HG03064 (cell line): ENCODE measurements around the gene DFFB.

Source experiments
- ATAC-seq: cut with Tn5 transposase; IDR thresholded peaks from one replicate; pipeline ENCODE4 v1.9.1; 2021; ENCODE audit warnings: low read depth; ENCODE audit not compliant: unreplicated experiment

DFFB gene

GRCh38 chr1:3894626-3895278, 37.5 kb downstream of the DFFB start:
- no peak for ATAC-seq

DNA sequence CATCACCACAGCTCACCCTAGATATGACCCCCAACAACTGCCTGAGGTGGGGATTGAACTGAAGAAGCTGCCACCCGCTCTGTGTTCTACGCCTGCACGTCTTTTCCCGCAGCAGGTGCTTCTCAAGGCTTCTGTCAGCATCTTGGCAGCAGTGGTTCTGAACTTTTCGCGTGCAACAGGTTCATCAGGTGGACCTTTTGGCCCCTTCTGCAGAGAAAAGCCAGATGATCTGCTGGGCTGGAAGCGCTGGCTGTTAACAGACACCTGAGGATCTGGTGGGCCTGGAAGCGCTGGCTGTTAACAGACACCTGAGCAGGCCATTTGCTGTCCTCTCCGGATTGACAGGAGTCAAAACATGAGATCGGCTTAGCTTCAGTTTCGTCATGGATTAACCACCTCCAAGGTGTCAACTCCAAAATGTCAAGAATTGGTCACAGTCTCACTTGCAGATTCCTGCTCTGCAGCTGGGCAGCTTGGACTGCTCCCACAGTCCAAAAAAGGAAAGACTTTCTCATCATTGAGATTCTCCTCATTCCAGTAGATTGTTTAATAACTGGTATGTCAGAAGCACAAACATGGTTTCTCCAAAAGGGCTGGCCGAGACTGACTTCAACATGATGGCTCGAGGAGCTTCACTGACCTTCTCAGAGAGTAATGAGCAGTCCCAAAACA, 38.1 kb downstream of the DFFB start:
- ATAC-seq, result no peak

DNA sequence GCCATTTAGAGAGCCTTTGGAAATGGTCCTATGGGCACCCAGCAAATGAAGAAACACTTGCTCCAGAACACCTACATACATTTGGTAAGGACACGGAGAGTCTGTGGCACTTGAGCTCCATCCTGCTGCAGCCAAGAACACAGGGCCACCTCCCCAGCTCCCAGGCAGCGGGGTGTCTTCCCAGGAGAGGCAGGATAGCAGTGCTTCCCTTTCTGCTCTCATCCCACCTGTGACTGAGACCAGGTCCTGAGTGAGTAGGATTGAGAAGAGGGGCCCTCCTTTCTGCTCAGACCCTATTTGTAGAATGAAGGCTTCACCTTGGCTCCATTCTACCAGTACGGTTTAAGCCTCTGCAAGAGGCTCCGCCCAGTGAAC, 38.7 kb downstream of the DFFB start:
- no peak for ATAC-seq

DNA sequence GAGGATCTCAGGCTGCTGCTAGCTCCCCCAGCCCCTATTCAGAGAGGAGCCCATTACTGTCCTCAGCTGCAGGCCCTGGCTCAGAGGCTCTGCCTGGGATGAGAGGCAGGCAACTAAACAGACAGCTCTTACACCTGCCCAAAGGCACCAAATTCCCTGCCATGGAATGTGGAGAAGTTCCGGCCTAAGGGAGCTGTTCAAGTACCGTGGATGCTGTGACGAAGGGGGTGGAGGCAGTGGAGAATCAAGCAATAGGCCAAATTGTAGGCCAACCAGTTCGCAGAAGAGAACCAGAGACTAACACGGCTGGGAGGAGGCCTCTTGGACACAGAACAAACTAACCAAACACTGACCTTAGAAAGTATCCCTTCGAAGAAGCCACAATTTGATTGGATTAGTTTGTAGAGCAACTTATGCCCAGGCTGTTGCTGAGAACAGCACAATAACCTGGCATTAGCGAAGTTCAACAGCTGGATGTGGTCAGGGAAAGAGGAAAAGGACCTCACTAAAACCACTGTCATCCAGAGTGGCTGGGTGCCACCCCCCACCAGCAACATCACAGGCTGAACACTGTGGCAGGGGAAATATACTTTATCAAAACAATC, 39.2 kb downstream of the DFFB start:
- ATAC-seq, result no peak

DNA sequence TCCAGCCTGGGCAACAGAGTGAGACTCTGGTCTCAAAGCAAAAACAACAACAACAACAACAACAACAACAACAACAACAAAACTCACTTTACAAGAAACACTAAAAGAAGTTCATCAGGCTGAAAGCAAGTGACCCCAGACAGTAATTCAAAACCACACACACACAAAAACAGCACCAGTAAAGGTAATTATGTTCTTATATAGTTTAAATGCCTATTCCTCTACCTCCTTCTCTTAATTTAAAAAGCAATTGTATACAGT, 41.1 kb downstream of the DFFB start:
- ATAC-seq, result no peak

GRCh38 chr1:3898994-3899753, 41.9 kb downstream of the DFFB start:
- no peak for ATAC-seq

DNA sequence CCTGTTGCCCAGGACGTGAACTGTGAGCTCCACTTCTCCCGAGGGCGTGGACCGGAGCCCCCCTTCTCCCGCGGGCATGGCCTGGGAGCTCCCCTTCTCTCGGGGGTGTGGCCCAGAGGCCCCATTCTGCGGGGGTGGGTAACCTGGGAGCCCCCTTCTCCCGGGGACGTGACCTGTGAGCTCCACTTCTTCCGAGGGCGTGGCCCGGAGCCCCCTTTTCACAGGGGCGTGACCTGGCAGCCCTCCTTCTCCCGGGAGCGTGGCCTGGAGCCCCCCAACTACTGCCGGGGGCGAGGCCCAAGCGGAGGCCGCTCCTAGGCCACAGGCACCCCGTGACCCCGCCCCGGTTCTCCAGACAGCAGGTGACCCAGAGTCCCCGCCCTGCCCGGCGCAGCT, 42.5 kb downstream of the DFFB start:
- ATAC-seq, result peak; percentile 36

- ATAC-seq, result peak; percentile 65
Measured at GRCh38 chr1:3900150-3900968, 43.1 kb downstream of the DFFB start, which contains the start of gene C1orf174. C1orf174 (minus strand) TSS chr1:3900272; CDS start chr1:3900186, 86 bp downstream.

- ATAC-seq, result peak; percentile 46
Measured at GRCh38 chr1:3900969-3901529, 43.8 kb downstream of the DFFB start.

- no peak for ATAC-seq
Measured at GRCh38 chr1:3902111-3902511, 44.8 kb downstream of the DFFB start.

GRCh38 chr1:3902571-3903091, 45.4 kb downstream of the DFFB start:
- ATAC-seq, result no peak

DNA sequence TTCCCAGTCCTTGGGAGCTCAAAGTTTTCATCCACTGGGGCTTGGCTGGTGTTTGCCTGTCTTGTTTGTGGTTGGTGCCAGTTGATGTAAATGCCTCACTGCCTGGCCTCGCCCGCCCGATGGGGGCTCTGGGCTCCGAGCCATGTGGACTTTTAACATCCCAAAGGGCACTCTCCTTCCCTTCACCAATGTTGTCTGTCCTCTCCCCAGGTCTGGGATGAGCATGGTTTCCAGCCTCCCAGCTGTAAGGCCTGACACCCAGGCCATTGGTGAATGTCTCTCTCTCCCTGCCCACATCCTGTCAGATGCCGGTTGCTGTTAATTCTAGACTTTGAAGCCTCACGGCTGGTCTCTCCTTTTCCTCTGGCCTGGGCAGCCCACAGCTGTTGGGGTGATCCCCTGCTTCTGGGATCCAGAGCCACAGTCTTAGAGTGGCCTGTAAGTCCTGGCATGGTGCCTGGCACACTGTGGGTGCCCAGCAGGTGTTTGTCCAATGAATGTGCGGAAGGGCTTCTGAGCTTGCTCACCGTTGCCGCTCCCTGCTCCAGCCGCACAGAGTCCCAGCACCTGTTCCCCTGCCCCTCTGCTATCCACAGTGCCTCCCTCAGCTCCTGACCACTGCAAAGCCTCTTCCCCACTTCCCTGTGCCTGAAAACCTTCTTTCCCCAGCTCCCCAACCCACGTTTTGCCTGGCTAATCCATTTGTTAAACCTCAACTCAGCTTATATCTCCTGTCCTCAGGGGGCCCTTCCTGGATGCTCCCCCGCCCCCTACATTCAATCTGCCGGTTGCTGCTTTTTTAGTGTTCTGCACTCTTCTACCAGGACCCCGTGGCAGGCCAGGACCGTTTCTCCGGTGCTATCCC, 46.1 kb downstream of the DFFB start:
- ATAC-seq, result no peak

GRCh38 chr1:3904006-3904842, 46.9 kb downstream of the DFFB start:
- no peak for ATAC-seq

- no peak for ATAC-seq
Measured at GRCh38 chr1:3904843-3905185, 47.5 kb downstream of the DFFB start.

DNA sequence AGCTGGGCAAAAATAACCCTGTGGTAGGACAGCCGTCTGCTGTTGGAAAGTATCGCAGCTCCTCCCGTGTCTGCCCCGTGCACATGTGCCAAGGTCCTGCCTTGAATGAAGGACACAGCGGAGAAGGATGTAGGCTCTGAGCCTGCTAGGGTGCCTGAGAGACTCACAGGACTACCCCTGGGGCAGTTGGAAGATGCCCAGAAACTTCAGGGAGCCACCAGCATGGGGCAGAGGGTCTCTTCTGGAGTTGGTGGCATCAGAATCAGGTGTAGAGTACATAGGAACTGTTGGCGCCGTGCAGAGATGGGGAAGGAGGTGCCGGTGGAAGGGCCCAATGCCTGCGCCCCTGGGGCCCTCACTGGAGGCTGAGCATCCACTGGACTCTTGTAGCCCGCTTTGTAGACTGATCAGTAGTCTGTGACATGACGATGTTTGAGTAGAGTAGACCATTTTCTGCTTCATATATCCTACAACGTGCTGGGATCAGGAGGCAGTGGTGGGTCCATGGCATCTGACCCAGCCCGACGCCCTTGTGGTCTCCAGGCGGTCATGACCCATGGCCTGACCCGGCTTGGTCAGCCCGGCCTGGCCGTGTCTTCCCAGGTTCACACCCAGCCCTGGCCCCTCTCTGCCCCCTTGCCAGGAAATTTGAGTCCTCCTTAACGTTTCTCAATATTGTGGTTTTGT, 48.1 kb downstream of the DFFB start:
- no peak for ATAC-seq

DNA sequence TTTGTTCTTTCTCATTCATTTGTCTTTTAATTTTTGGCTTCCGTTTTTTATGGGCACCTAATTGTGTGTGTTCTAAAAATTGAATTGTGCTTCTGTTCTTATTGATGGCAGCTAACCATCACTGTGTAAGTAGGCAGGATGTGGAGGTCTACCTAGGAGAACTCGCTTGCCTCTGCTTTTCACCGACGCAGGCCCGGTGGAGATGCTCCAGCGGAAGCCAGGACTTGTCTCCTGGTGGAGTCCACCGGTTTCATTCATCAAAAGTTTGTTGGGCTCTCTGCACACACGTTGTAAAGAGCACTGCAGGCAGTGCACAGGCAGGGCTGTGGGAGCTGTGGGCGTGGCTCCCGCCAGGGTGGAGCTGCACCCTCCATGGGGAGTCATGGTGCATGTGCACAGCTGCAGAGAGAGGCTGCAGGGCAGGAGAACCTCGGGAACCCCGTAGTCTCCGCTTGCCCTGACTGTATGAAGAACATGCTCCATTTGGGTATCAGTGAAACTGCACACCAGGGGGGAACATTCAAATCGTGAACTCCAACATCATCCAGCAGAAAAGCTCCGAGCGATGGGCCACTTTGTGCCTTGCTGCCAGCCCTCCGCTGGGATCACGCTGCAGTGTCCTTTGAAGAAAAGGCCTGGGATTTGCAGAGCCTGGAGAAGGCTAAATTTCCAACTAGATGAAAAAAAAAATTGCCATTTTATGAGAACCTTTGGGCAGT, 48.8 kb downstream of the DFFB start:
- no peak for ATAC-seq

- no peak for ATAC-seq
Measured at GRCh38 chr1:3906672-3907020, 49.4 kb downstream of the DFFB start.
